Measurements from ENCODE around the gene AKAP8L.
"Not testable (repeated sequence)": the region's sequence is repeated elsewhere in the genome, so short reads cannot be mapped to it uniquely, and the experiment has no call there.

The AKAP8L gene

GRCh38 chr19:15424121-15424520 lies 5.3 kb upstream of the AKAP8L start:
- FAIRE-seq (no peak), DNase-seq (ENCODE audit: insufficient read length, low spot score) (no peak)
- TF ChIP-seq POLR2A (IDR thresholded peaks at IDR 0.05; ENCODE audit: low read depth, low read length), result no peak

- DNase-seq (ENCODE audit: insufficient read length, low spot score) (no peak), FAIRE-seq (no peak)
- no peak for TF ChIP-seq POLR2A (IDR thresholded peaks at IDR 0.05; ENCODE audit: low read depth, low read length)
Measured at GRCh38 chr19:15423130-15423529, 4.3 kb upstream of the AKAP8L start.

GRCh38 chr19:15422296-15423075 lies 3.7 kb upstream of the AKAP8L start:
- FAIRE-seq (no peak), DNase-seq (ENCODE audit: insufficient read length, low spot score) (no peak)
- TF ChIP-seq POLR2A (IDR thresholded peaks at IDR 0.05; ENCODE audit: low read depth, low read length), result no peak

GRCh38 chr19:15421721-15422260 lies 3.0 kb upstream of the AKAP8L start:
- TF ChIP-seq POLR2A (IDR thresholded peaks at IDR 0.05; ENCODE audit: low read depth, low read length), result no peak
- DNase-seq (ENCODE audit: insufficient read length, low spot score), result no peak
- FAIRE-seq, result no peak

- no peak for FAIRE-seq
- no peak for DNase-seq (ENCODE audit: insufficient read length, low spot score)
- no peak for TF ChIP-seq POLR2A (IDR thresholded peaks at IDR 0.05; ENCODE audit: low read depth, low read length)
Measured at GRCh38 chr19:15421136-15421695, 2.4 kb upstream of the AKAP8L start.

GRCh38 chr19:15419413-15420025 lies 731 bp upstream of the AKAP8L start:
- no peak for TF ChIP-seq POLR2A (IDR thresholded peaks at IDR 0.05; ENCODE audit: low read depth, low read length)
- no peak for DNase-seq (ENCODE audit: insufficient read length, low spot score)
- FAIRE-seq, result no peak

GRCh38 chr19:15418231-15418578 lies 583 bp downstream of the AKAP8L start:
- DNase-seq (ENCODE audit: insufficient read length, low spot score), result no peak
- no peak for TF ChIP-seq POLR2A (IDR thresholded peaks at IDR 0.05; ENCODE audit: low read depth, low read length)
- no peak for FAIRE-seq

GRCh38 chr19:15417699-15418098 lies 1.1 kb downstream of the AKAP8L start:
- FAIRE-seq (no peak), DNase-seq (ENCODE audit: insufficient read length, low spot score) (no peak)
- TF ChIP-seq POLR2A (IDR thresholded peaks at IDR 0.05; ENCODE audit: low read depth, low read length), result no peak

- no peak for FAIRE-seq
- no peak for DNase-seq (ENCODE audit: insufficient read length, low spot score)
- TF ChIP-seq POLR2A (IDR thresholded peaks at IDR 0.05; ENCODE audit: low read depth, low read length), result no peak
Measured at GRCh38 chr19:15412832-15413231, 6.0 kb downstream of the AKAP8L start.

GRCh38 chr19:15411351-15411750 lies 7.4 kb downstream of the AKAP8L start:
- not testable (repeated sequence) for DNase-seq (ENCODE audit: insufficient read length, low spot score); FAIRE-seq

- FAIRE-seq, result no peak
- no peak for TF ChIP-seq POLR2A (IDR thresholded peaks at IDR 0.05; ENCODE audit: low read depth, low read length)
- no peak for DNase-seq (ENCODE audit: insufficient read length, low spot score)
Measured at GRCh38 chr19:15404780-15405211, 14.0 kb downstream of the AKAP8L start.

- no peak for TF ChIP-seq POLR2A (IDR thresholded peaks at IDR 0.05; ENCODE audit: low read depth, low read length)
- FAIRE-seq, result no peak
Measured at GRCh38 chr19:15404097-15404779, 14.6 kb downstream of the AKAP8L start.

GRCh38 chr19:15403151-15403531 lies 15.6 kb downstream of the AKAP8L start:
- no peak for TF ChIP-seq POLR2A (IDR thresholded peaks at IDR 0.05; ENCODE audit: low read depth, low read length)
- DNase-seq (ENCODE audit: insufficient read length, low spot score) (no peak), FAIRE-seq (no peak)

More at GRCh38 chr19:15404097-15404779, 14.6 kb downstream of the AKAP8L start:
- DNase-seq (ENCODE audit: insufficient read length, low spot score), result no peak
